Cardiac muscle cell (in vitro differentiated cells and primary cell): ENCODE data around the gene CFAP141. TPM values are rescaled to one million over a fixed set of nuclear protein-coding genes. Genes with fewer than 3 reads are reported as not detected.

Source experiments
- DNase-seq, 2 donors: peaks; one replicate each; pipeline versions ENCODE4 v3.0.0 to v3.0.0-alpha.2; 2010 to 2017; ENCODE audit warnings: low read depth in 1 of 2, low spot score in 1 of 2
- H3K27ac ChIP-seq: fragments of 200-600 bp; sonication (generic); 2 replicates; pipeline ENCODE4 v1.5.1; 2016
- H3K27me3 ChIP-seq: fragments of 200-600 bp; sonication (generic); 2 replicates; pipeline ENCODE4 v1.6.0; 2016; ENCODE audit warnings: control low read depth
- H3K36me3 ChIP-seq: fragments of 200-600 bp; sonication (generic); 2 replicates; pipeline ENCODE4 v1.5.1; 2016; ENCODE audit warnings: control low read depth
- H3K4me1 ChIP-seq: fragments of 200-600 bp; sonication (generic); 2 replicates; pipeline ENCODE4 v1.8.1; 2017; ENCODE audit warnings: low read depth, mild to moderate bottlenecking, mixed run types
- H3K4me3 ChIP-seq: fragments of 200-600 bp; sonication (generic); 2 replicates; pipeline ENCODE4 v1.5.1; 2016; ENCODE audit warnings: mild to moderate bottlenecking
- H3K9me3 ChIP-seq: fragments of 200-600 bp; sonication (generic); 2 replicates; pipeline ENCODE4 v1.5.1; 2017; ENCODE audit warnings: low read depth, mild to moderate bottlenecking, control low read depth
- CTCF ChIP-seq: IDR thresholded peaks from 2 replicates; pipeline ENCODE4 v1.5.1; 2012; ENCODE audit warnings: low read depth, mild to moderate bottlenecking, low read length
- polyA plus RNA-seq: library from polyadenylated mRNA; unstranded; fragments of >200 nt; fragmentation: Nextera tagmentation; extraction: Ambion mirVana; gene quantifications from 2 replicates; pipeline ENCODE4 v1.2.1, GENCODE V29; 2016
- total RNA-seq: library from RNA; depleted of rRNA; stranded (reverse); fragments of >200 nt; gene quantifications from 2 replicates; pipeline ENCODE4 v1.2.3, GENCODE V29; 2016

CFAP141 gene
- total RNA-seq (not detected in 2 replicates), polyA plus RNA-seq (not detected in 2 replicates)

GRCh38 chr1:154206196-154206595 lies at the start of gene CFAP141:
Gene CFAP141, minus strand, starts transcription at chr1:154206333. Its CDS starts 26 bp downstream, at chr1:154206307.
- no peaks in the 10 kb centered on the region for H3K27me3 ChIP-seq
- no peaks in the 10 kb centered on the region for H3K9me3 ChIP-seq
- H3K4me1 ChIP-seq = no peaks in the 10 kb centered on the region
- H3K4me3 ChIP-seq = no peak within 1 kb of the TSS
- TF ChIP-seq CTCF = no peak
- peaks cover 35% of the 10 kb centered on the region for H3K36me3 ChIP-seq
- DNase-seq = no peak
- peak within 1 kb of the TSS; percentile 40 for H3K27ac ChIP-seq

- Histone ChIP-seq H3K27ac (no peak overlapping the region), H3K27me3 (no peaks in the 10 kb centered on the region), H3K9me3 (no peaks in the 10 kb centered on the region), H3K4me3 (no peak overlapping the region), H3K36me3 (peaks cover 88% of the 10 kb centered on the region), H3K4me1 (no peaks in the 10 kb centered on the region)
- no peak for TF ChIP-seq CTCF
- DNase-seq = no peak
Observed at GRCh38 chr1:154253671-154254070, 47.5 kb upstream of the CFAP141 start.

GRCh38 chr1:154241703-154242351 lies 35.7 kb upstream of the CFAP141 start:
- TF ChIP-seq CTCF = no peak
- Histone ChIP-seq H3K4me3 (no peak overlapping the region), H3K4me1 (no peaks in the 10 kb centered on the region), H3K36me3 (peaks cover 91% of the 10 kb centered on the region), H3K27ac (no peak overlapping the region), H3K9me3 (no peaks in the 10 kb centered on the region), H3K27me3 (no peaks in the 10 kb centered on the region)
- DNase-seq = no peak

- DNase-seq = no peak
Observed at GRCh38 chr1:154240294-154240833, 34.2 kb upstream of the CFAP141 start.

GRCh38 chr1:154239491-154239890 lies 33.4 kb upstream of the CFAP141 start:
- Histone ChIP-seq H3K27ac (no peak overlapping the region), H3K4me3 (no peak overlapping the region), H3K36me3 (peaks cover 91% of the 10 kb centered on the region), H3K4me1 (no peaks in the 10 kb centered on the region), H3K9me3 (no peaks in the 10 kb centered on the region), H3K27me3 (no peaks in the 10 kb centered on the region)
- no peak for DNase-seq
- no peak for TF ChIP-seq CTCF

More at GRCh38 chr1:154240294-154240833, 34.2 kb upstream of the CFAP141 start:
- H3K4me1 ChIP-seq = no peaks in the 10 kb centered on the region
- H3K27me3 ChIP-seq = no peaks in the 10 kb centered on the region
- no peaks in the 10 kb centered on the region for H3K9me3 ChIP-seq
- peaks cover 91% of the 10 kb centered on the region for H3K36me3 ChIP-seq
- no peak for TF ChIP-seq CTCF
- no peak overlapping the region for H3K4me3 ChIP-seq
- H3K27ac ChIP-seq = no peak overlapping the region
